Measurements from ENCODE around the gene CSRP1. TPM values are rescaled to one million over a fixed set of nuclear protein-coding genes. Genes with fewer than 3 reads are reported as not detected.

CSRP1 gene
- total RNA-seq, 1 experiment from 2014 or later = 94.4 TPM

- Histone ChIP-seq H3K36me3 (ENCODE audit: control insufficient read depth, insufficient read depth, low read length) (no peaks in the 10 kb centered on the region), H3K4me3 (ENCODE audit: low read depth in 2 of 2, low read length in 2 of 2) (no peak overlapping the region), H3K9me3 (ENCODE audit: control insufficient read depth, insufficient read depth, low read depth, low read length) (no peaks in the 10 kb centered on the region), H3K27ac (ENCODE audit: low read length) (peak overlapping the region; percentile 67), H3K27me3 (ENCODE audit: control insufficient read depth, insufficient read depth, low read length) (no peaks in the 10 kb centered on the region), H3K4me1 (ENCODE audit: control insufficient read depth, insufficient read depth, low read length) (peaks cover 29% of the 10 kb centered on the region)
- ATAC-seq (peak; percentile 62), DNase-seq (ENCODE audit: low read depth, low spot score) (peak; percentile 71)
- ChIA-PET POLR2A (interaction anchor here (0.6 to 0.9 kb wide), 2 partner anchors 14 to 46 kb away, joined by 3 to 5 read pairs; no protein-coding TSS in a partner anchor), CTCF (interaction anchor here (0.9 to 2.7 kb wide), 3 partner anchors 13 to 26 kb away, joined by 4 to 12 read pairs (median 5); no protein-coding TSS in a partner anchor)
- intact Hi-C loops (cut with micrococcal nuclease; ENCODE audit: unreplicated experiment) = no loop called here
- in situ Hi-C loops (cut with HindIII; ENCODE audit: low pct_unique_long_range_greater_than_20kb, low sequenced_read_pairs) = no loop called here
- BruUV-seq (replicated peaks) = no TSS peak
- TF ChIP-seq POLR2AphosphoS5 (IDR thresholded peaks at IDR 0.05; ENCODE audit: low read depth, low read length) = no peak
- no peak for TF ChIP-seq CTCF (IDR thresholded peaks at IDR 0.05)
- no peak for TF ChIP-seq SIN3A (IDR thresholded peaks at IDR 0.05; ENCODE audit: borderline replicate concordance, insufficient read depth, low read depth, low read length)
- TF ChIP-seq REST (IDR thresholded peaks at IDR 0.05; ENCODE audit: insufficient read depth in 1 of 2, low read depth in 2 of 2, low read length in 1 of 2) = no peak
- no peak for TF ChIP-seq TCF7L2 (IDR thresholded peaks at IDR 0.05; ENCODE audit: low read depth, low read length)
Observed at GRCh38 chr1:201461645-201462441, 45.1 kb downstream of the CSRP1 start.

- in situ Hi-C loops (cut with HindIII; ENCODE audit: low pct_unique_long_range_greater_than_20kb, low sequenced_read_pairs) = no loop called here
- Histone ChIP-seq H3K9me3 (ENCODE audit: control insufficient read depth, insufficient read depth, low read depth, low read length) (no peaks in the 10 kb centered on the region), H3K27me3 (ENCODE audit: control insufficient read depth, insufficient read depth, low read length) (no peaks in the 10 kb centered on the region), H3K36me3 (ENCODE audit: control insufficient read depth, insufficient read depth, low read length) (no peaks in the 10 kb centered on the region), H3K4me3 (ENCODE audit: low read depth in 2 of 2, low read length in 2 of 2) (no peak overlapping the region), H3K27ac (ENCODE audit: low read length) (peak overlapping the region; percentile 67), H3K4me1 (ENCODE audit: control insufficient read depth, insufficient read depth, low read length) (peaks cover 36% of the 10 kb centered on the region)
- POLR2A ChIA-PET = interaction anchor here (0.6 to 0.9 kb wide), 2 partner anchors 15 to 47 kb away, joined by 3 to 5 read pairs; no protein-coding TSS in a partner anchor
- DNase-seq (ENCODE audit: low read depth, low spot score) = peak; percentile 92
- intact Hi-C loops (cut with micrococcal nuclease; ENCODE audit: unreplicated experiment) = no loop called here
- no TSS peak for BruUV-seq (replicated peaks)
- TF ChIP-seq POLR2AphosphoS5 (IDR thresholded peaks at IDR 0.05; ENCODE audit: low read depth, low read length) (no peak), REST (IDR thresholded peaks at IDR 0.05; ENCODE audit: insufficient read depth in 1 of 2, low read depth in 2 of 2, low read length in 1 of 2) (0 out of 4 replicates have a peak, but pooled peaks of 1 of the 2 experiments have one; percentile 15), TCF7L2 (IDR thresholded peaks at IDR 0.05; ENCODE audit: low read depth, low read length) (no peak)
- peak; percentile 89 for ATAC-seq
- CTCF ChIA-PET = interaction anchor here (0.9 to 2.7 kb wide), 3 partner anchors 12 to 25 kb away, joined by 4 to 12 read pairs (median 5); no protein-coding TSS in a partner anchor
Observed at GRCh38 chr1:201460814-201461644, 45.9 kb downstream of the CSRP1 start.

Measured in Panc1 (cell line).